Ishikawa (cell line): ENCODE measurements around the gene HS6ST1.

ENCODE experiments used
- CEBPB ChIP-seq: IDR thresholded peaks from 2 replicates; pipeline ENCODE4 v1.6.1; 2012
- MAX ChIP-seq: IDR thresholded peaks from 2 replicates; pipeline ENCODE4 v1.6.1; 2012
- NFIC ChIP-seq: IDR thresholded peaks from 2 replicates; pipeline ENCODE4 v1.6.1; 2012
- TAF1 ChIP-seq: IDR thresholded peaks from 2 replicates; pipeline ENCODE4 v1.6.1; 2012; ENCODE audit warnings: low read depth, mild to moderate bottlenecking

GRCh38 chr2:128280158-128280871 lies 38.4 kb downstream of the HS6ST1 start:
- no peak for TF ChIP-seq NFIC
- TF ChIP-seq MAX, result no peak
- TF ChIP-seq TAF1, result no peak
- no peak for TF ChIP-seq CEBPB
